ENCODE data around the gene LGMN. TPM values are rescaled to one million over a fixed set of nuclear protein-coding genes. Genes with fewer than 3 reads are reported as not detected.

LGMN gene
- polyA plus RNA-seq, 3 donors, result 1.7 to 3.3 (median 2.9) TPM

DNA sequence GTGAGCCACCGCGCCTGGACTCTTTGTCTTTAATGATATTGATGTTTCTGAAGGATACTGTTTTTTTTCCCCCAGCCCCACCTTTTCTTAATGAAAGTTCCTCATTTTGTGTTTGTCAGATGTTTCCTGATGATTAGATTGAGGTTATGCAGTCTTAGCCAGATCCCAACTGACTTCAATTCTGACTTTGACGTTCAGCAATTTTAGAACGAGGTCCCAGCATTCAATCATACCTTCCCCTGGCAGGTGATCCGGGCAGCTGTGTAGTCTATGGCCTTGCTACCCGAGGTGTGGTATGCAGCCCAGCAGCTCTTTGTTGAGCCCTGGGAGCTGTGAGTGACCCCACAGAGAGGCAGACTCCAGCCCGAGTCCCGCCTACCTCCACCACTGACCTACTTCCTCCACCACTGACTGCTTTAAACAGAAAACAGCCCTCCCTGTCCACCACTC, 82.7 kb downstream of the LGMN start:
- peaks cover 0 to 4% (median 0%) of the 10 kb centered on the region in 7 donors for H3K9me3 Mint-ChIP-seq
- Histone ChIP-seq H3K9me3 (replicated peaks in 1 of 2; ENCODE audit: control insufficient read depth in 1 of 2, insufficient read depth in 1 of 2, low read length in 2 of 2) (no peaks in the 10 kb centered on the region), H3K27ac (ENCODE audit: low read depth in 1 of 2, low read length in 2 of 2) (peak overlapping the region; percentile 92 to 98), H3K4me2 (replicated peaks; ENCODE audit: extremely low read depth, low read length, poor library complexity, severe bottlenecking) (peak overlapping the region; percentile 59), H2AFZ (ENCODE audit: insufficient read depth, low read depth, low read length, poor library complexity, severe bottlenecking) (no peak overlapping the region), H3K27me3 (ENCODE audit: control insufficient read depth in 2 of 2, insufficient read depth in 2 of 2, low read length in 2 of 2) (no peaks in the 10 kb centered on the region), H3K9ac (ENCODE audit: insufficient read depth, low read length, poor library complexity, severe bottlenecking) (peak overlapping the region; percentile 30), H4K20me1 (ENCODE audit: insufficient read depth, low read length) (peaks cover 82% of the 10 kb centered on the region), H3K79me2 (ENCODE audit: insufficient read depth, low read length) (peaks cover 98% of the 10 kb centered on the region), H3K4me1 (ENCODE audit: control insufficient read depth in 1 of 2, insufficient read depth in 2 of 2, low read length in 2 of 2) (peaks cover 83 to 95% of the 10 kb centered on the region in 2 donors), H3K4me3 (replicated peaks in 1 of 3; ENCODE audit: low read depth in 2 of 3, low read length in 3 of 3) (peak overlapping the region in 1 of 3 experiments; percentile 52), H3K36me3 (replicated peaks in 1 of 2; ENCODE audit: control insufficient read depth in 1 of 2, insufficient read depth in 2 of 2, low read length in 2 of 2) (peaks cover 82 to 88% of the 10 kb centered on the region in 2 donors)
- intact Hi-C loops (cut with micrococcal nuclease), result no loop called here
- H3K4me3 Mint-ChIP-seq, result peak overlapping the region; percentile 55 to 78
- peaks cover 84% of the 10 kb centered on the region for H3K4me1 Mint-ChIP-seq
- peak; percentile 52 to 62 (median 59) for DNase-seq
- TF ChIP-seq, protein P1, sequence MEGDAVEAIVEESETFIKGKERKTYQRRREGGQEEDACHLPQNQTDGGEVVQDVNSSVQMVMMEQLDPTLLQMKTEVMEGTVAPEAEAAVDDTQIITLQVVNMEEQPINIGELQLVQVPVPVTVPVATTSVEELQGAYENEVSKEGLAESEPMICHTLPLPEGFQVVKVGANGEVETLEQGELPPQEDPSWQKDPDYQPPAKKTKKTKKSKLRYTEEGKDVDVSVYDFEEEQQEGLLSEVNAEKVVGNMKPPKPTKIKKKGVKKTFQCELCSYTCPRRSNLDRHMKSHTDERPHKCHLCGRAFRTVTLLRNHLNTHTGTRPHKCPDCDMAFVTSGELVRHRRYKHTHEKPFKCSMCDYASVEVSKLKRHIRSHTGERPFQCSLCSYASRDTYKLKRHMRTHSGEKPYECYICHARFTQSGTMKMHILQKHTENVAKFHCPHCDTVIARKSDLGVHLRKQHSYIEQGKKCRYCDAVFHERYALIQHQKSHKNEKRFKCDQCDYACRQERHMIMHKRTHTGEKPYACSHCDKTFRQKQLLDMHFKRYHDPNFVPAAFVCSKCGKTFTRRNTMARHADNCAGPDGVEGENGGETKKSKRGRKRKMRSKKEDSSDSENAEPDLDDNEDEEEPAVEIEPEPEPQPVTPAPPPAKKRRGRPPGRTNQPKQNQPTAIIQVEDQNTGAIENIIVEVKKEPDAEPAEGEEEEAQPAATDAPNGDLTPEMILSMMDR (IDR thresholded peaks at IDR 0.05), result no peak
- H3K27me3 Mint-ChIP-seq (ENCODE audit: low read depth in 3 of 3), result no peaks in the 10 kb centered on the region
- peaks cover 91 to 96% of the 10 kb centered on the region in 2 donors for H3K36me3 Mint-ChIP-seq
- 0% methylated on average over 4 of the region's 8 CpGs for WGBS (ENCODE audit: insufficient coverage)
- peak overlapping the region; percentile 94 to 100 (median 96) for H3K27ac Mint-ChIP-seq

DNA sequence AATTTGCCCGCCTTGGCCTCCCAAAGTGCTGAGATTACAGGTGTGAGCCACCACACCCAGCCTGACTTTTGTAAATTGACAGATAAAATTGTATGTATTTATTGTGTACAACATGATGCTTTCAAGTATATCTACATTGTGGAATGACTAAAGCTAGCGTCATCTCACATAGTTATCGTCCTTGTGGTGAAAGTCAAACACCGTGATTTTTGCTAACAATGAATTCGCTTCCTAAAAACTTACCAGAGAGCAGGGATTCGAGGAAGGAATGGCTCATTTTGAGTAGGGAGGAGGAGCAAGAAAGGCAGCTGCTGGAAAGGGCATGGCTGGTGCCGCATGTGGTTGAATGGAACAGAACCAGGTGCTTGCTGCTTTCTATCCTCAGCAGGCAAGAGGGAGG, 85.4 kb downstream of the LGMN start:
- Histone ChIP-seq H3K9ac (ENCODE audit: insufficient read depth, low read length, poor library complexity, severe bottlenecking) (no peak overlapping the region), H3K36me3 (replicated peaks in 1 of 2; ENCODE audit: control insufficient read depth in 1 of 2, insufficient read depth in 2 of 2, low read length in 2 of 2) (peaks cover 84 to 89% of the 10 kb centered on the region in 2 donors), H3K4me3 (replicated peaks in 1 of 3; ENCODE audit: low read depth in 2 of 3, low read length in 3 of 3) (no peak overlapping the region), H3K4me2 (replicated peaks; ENCODE audit: extremely low read depth, low read length, poor library complexity, severe bottlenecking) (no peak overlapping the region), H3K27me3 (ENCODE audit: control insufficient read depth in 2 of 2, insufficient read depth in 2 of 2, low read length in 2 of 2) (no peaks in the 10 kb centered on the region), H3K9me3 (replicated peaks in 1 of 2; ENCODE audit: control insufficient read depth in 1 of 2, insufficient read depth in 1 of 2, low read length in 2 of 2) (no peaks in the 10 kb centered on the region), H4K20me1 (ENCODE audit: insufficient read depth, low read length) (peaks cover 78% of the 10 kb centered on the region), H3K27ac (ENCODE audit: low read depth in 1 of 2, low read length in 2 of 2) (peak overlapping the region; percentile 92 to 98), H3K4me1 (ENCODE audit: control insufficient read depth in 1 of 2, insufficient read depth in 2 of 2, low read length in 2 of 2) (peaks cover 85 to 96% of the 10 kb centered on the region in 2 donors), H3K79me2 (ENCODE audit: insufficient read depth, low read length) (peaks cover 97% of the 10 kb centered on the region), H2AFZ (ENCODE audit: insufficient read depth, low read depth, low read length, poor library complexity, severe bottlenecking) (no peak overlapping the region)
- H3K4me1 Mint-ChIP-seq, result peaks cover 84% of the 10 kb centered on the region
- TF ChIP-seq, protein P1 (IDR thresholded peaks at IDR 0.05), result no peak
- no peak for DNase-seq
- intact Hi-C loops (cut with micrococcal nuclease), result no loop called here
- H3K4me3 Mint-ChIP-seq, result no peak overlapping the region
- H3K36me3 Mint-ChIP-seq, result peaks cover 92 to 96% of the 10 kb centered on the region in 2 donors
- peak overlapping the region; percentile 76 to 100 (median 88) for H3K27ac Mint-ChIP-seq
- 91% methylated on average over 6 of the region's 7 CpGs for WGBS (ENCODE audit: insufficient coverage)
- H3K9me3 Mint-ChIP-seq, result peaks cover 0 to 4% (median 0%) of the 10 kb centered on the region in 7 donors
- peaks cover 0 to under 1% (median 0%) of the 10 kb centered on the region in 3 donors for H3K27me3 Mint-ChIP-seq (ENCODE audit: low read depth in 3 of 3)
